SH-SY5Y (cell line): ENCODE data around the gene FBXO10.

Experiments used
- GATA2 ChIP-seq: IDR thresholded peaks from 2 replicates; pipeline ENCODE4 v1.6.1; 2011; ENCODE audit warnings: mild to moderate bottlenecking, low read depth, low read length
- GATA3 ChIP-seq: IDR thresholded peaks from 2 replicates; pipeline ENCODE4 v1.6.1; 2011; ENCODE audit warnings: low read depth, mild to moderate bottlenecking, low read length, moderate library complexity

GRCh38 chr9:37515620-37516258 lies 60.4 kb downstream of the FBXO10 start:
- TF ChIP-seq GATA3: no peak
- no peak for TF ChIP-seq GATA2
